ENCODE results near the gene NCOR2. TPM values are rescaled to one million over a fixed set of nuclear protein-coding genes. Genes with fewer than 3 reads are reported as not detected.

Gene NCOR2
- polyA plus RNA-seq, 1 donor from 2014 or later, result 4.8 TPM

DNA sequence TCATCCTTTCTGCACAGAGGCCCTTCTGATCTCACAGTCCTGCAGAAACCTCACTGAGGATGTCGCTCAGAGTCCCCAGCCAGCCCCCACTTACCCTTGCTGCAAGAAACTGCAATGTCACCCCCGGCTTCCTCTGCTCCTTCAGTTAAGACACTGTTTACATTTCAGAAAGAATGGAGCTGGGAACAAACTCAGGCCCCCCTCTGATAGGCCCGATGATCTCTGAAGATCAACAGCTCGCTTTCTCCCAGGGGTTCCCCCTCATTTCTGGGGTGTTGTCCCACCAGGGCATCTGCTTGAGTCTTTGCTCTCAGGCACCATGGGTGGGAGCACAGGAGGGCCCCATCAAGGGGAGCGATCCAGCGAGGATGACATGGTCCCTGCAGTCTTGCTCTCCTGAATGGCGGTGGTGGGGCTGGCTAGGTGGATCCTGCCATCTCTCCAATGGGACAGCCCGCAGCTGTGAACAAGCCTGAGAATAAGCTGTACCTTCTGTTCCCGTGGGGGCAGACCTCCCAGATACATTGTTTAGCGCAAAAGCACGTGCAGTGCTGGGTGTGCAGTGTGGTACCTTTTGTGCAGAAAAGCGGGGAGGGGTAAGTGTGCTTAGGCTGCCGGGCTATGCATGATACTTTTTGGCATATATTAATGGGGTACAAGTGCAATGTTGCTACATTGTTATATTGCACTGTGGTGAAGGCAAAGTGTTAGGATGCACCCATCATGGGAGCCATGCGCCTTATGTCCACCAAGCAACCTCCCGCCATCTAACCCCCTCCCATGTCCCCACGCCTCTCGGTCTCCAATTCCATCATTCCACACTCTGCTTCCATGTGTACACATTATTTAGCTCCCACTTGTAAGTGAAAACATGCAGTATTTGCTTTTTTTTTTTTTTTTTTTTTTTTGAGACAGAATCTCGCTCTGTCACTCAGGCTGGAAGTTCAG, 6.7 kb upstream of the NCOR2 start:
- H3K4me3 ChIP-seq (ENCODE audit: low read length), result no peak overlapping the region
- no peak overlapping the region for H2AFZ ChIP-seq (ENCODE audit: low read depth, low read length)
- H3K36me3 ChIP-seq (ENCODE audit: insufficient read depth, low read length), result no peaks in the 10 kb centered on the region
- H3K27me3 ChIP-seq (ENCODE audit: insufficient read depth, low read depth, low read length), result no peaks in the 10 kb centered on the region
- no peak overlapping the region for H3K27ac ChIP-seq (ENCODE audit: low read length)
- H3K9me3 ChIP-seq (ENCODE audit: low read length), result no peaks in the 10 kb centered on the region
- H3F3A ChIP-seq (ENCODE audit: insufficient read depth, low read length, poor library complexity, severe bottlenecking), result no peaks in the 10 kb centered on the region
- H3K4me2 ChIP-seq (ENCODE audit: low read length), result no peak overlapping the region
- H3K79me2 ChIP-seq (replicated peaks; ENCODE audit: insufficient read depth, low read length), result no peaks in the 10 kb centered on the region
- H3K9ac ChIP-seq (ENCODE audit: low read length), result no peak overlapping the region
- TF ChIP-seq SMC3 (conservative IDR thresholded peaks at IDR 0.05; ENCODE audit: poor library complexity), result no peak
- TF ChIP-seq POLR2AphosphoS5 (IDR thresholded peaks at IDR 0.05), result no peak
- TF ChIP-seq MXI1 (conservative IDR thresholded peaks at IDR 0.05; ENCODE audit: poor library complexity, severe bottlenecking), result no peak
- TF ChIP-seq REST (IDR thresholded peaks at IDR 0.05; ENCODE audit: borderline replicate concordance), result no peak
- TF ChIP-seq TAF1 (IDR thresholded peaks at IDR 0.05; ENCODE audit: low read depth), result no peak
- TF ChIP-seq CTCF (IDR thresholded peaks at IDR 0.05; ENCODE audit: poor library complexity, severe bottlenecking), result no peak
- no peak for TF ChIP-seq EZH2 (IDR thresholded peaks at IDR 0.05; ENCODE audit: borderline replicate concordance, insufficient read depth, low read length, poor library complexity, severe bottlenecking)
- no peak for TF ChIP-seq EP300 (conservative IDR thresholded peaks at IDR 0.05; ENCODE audit: poor library complexity, severe bottlenecking)
- TF ChIP-seq RAD21 (conservative IDR thresholded peaks at IDR 0.05), result no peak
- H3K9me2 ChIP-seq (ENCODE audit: insufficient read depth, low read length), result no peaks in the 10 kb centered on the region
- no peaks in the 10 kb centered on the region for H4K20me1 ChIP-seq (ENCODE audit: insufficient read depth)

DNA sequence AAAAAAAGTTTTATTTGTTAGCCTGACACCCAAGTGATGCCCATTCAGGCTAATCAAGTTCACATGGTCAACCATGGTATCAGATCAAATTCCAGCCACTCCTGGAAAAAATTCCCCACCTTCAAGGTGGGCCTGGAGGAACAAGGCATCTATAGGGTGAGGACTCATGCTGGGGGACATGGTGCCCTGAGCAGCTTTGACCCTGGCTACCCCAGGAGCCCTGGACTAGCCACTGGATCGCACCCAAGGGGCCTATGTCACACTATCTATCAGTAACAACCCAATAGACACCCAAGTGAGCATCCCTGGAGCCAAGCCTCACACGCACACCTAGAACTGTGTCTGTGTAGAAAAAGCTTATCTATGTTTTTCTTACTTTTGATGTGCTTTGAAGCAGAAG, 4.1 kb upstream of the NCOR2 start:
- TF ChIP-seq SMC3 (conservative IDR thresholded peaks at IDR 0.05; ENCODE audit: poor library complexity) (no peak), TAF1 (IDR thresholded peaks at IDR 0.05; ENCODE audit: low read depth) (no peak), REST (IDR thresholded peaks at IDR 0.05; ENCODE audit: borderline replicate concordance) (no peak), EZH2 (IDR thresholded peaks at IDR 0.05; ENCODE audit: borderline replicate concordance, insufficient read depth, low read length, poor library complexity, severe bottlenecking) (no peak), POLR2AphosphoS5 (IDR thresholded peaks at IDR 0.05) (no peak), MXI1 (conservative IDR thresholded peaks at IDR 0.05; ENCODE audit: poor library complexity, severe bottlenecking) (no peak), EP300 (conservative IDR thresholded peaks at IDR 0.05; ENCODE audit: poor library complexity, severe bottlenecking) (no peak), RAD21 (conservative IDR thresholded peaks at IDR 0.05) (no peak), CTCF (IDR thresholded peaks at IDR 0.05; ENCODE audit: poor library complexity, severe bottlenecking) (no peak)
- no peak overlapping the region for H2AFZ ChIP-seq (ENCODE audit: low read depth, low read length)
- no peak overlapping the region for H3K4me2 ChIP-seq (ENCODE audit: low read length)
- no peaks in the 10 kb centered on the region for H3F3A ChIP-seq (ENCODE audit: insufficient read depth, low read length, poor library complexity, severe bottlenecking)
- no peaks in the 10 kb centered on the region for H3K36me3 ChIP-seq (ENCODE audit: insufficient read depth, low read length)
- H3K4me3 ChIP-seq (ENCODE audit: low read length), result no peak overlapping the region
- H4K20me1 ChIP-seq (ENCODE audit: insufficient read depth), result no peaks in the 10 kb centered on the region
- no peak overlapping the region for H3K27ac ChIP-seq (ENCODE audit: low read length)
- H3K27me3 ChIP-seq (ENCODE audit: insufficient read depth, low read depth, low read length), result no peaks in the 10 kb centered on the region
- H3K79me2 ChIP-seq (replicated peaks; ENCODE audit: insufficient read depth, low read length), result no peaks in the 10 kb centered on the region
- no peak overlapping the region for H3K9ac ChIP-seq (ENCODE audit: low read length)
- H3K9me2 ChIP-seq (ENCODE audit: insufficient read depth, low read length), result no peaks in the 10 kb centered on the region
- H3K9me3 ChIP-seq (ENCODE audit: low read length), result no peaks in the 10 kb centered on the region

Measured in neural cell (in vitro differentiated cells).